Peyer's patch (tissue), 4 donors: ENCODE measurements around the gene PTPRB.

Experiments
- POLR2A ChIP-seq, 2 donors: fragments of 450-650 bp; IDR thresholded peaks; one replicate each; pipeline ENCODE4 v1.5.1; 2017; ENCODE audit warnings: antibody characterized with exemption in 2 of 2, mild to moderate bottlenecking in 2 of 2, moderate library complexity in 2 of 2
- TF ChIP-seq, protein P1 (sequence below), 6 experiments: fragments of 450-650 bp in 4 of 6; fragments of 200-600 bp in 2 of 6; sonication (generic) in 1 of 6; IDR thresholded peaks; one replicate each; pipeline ENCODE4 v1.5.1; 2017 to 2019; ENCODE audit warnings: antibody characterized with exemption in 6 of 6, mild to moderate bottlenecking in 3 of 6, moderate library complexity in 1 of 6

DNA sequence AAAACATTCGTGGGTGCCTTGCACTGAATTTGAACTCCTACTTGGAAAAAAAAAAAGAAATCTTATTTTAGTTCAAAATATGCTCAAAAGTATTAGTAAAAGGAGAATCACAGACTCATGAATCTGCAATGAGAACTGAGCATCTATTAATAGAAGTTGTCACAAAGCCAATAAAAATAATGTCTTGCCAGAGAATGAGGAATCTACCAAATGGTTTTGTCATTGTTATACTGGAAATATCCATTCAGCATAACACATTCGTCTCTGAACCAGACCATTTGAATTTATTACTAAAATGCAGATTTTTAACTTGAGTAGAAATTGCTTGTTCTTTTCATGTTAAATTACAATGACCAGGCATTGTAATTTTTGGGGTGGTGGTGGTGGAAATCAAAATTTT, 11.6 kb upstream of the PTPRB start:
- TF ChIP-seq, protein P1, sequence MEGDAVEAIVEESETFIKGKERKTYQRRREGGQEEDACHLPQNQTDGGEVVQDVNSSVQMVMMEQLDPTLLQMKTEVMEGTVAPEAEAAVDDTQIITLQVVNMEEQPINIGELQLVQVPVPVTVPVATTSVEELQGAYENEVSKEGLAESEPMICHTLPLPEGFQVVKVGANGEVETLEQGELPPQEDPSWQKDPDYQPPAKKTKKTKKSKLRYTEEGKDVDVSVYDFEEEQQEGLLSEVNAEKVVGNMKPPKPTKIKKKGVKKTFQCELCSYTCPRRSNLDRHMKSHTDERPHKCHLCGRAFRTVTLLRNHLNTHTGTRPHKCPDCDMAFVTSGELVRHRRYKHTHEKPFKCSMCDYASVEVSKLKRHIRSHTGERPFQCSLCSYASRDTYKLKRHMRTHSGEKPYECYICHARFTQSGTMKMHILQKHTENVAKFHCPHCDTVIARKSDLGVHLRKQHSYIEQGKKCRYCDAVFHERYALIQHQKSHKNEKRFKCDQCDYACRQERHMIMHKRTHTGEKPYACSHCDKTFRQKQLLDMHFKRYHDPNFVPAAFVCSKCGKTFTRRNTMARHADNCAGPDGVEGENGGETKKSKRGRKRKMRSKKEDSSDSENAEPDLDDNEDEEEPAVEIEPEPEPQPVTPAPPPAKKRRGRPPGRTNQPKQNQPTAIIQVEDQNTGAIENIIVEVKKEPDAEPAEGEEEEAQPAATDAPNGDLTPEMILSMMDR (IDR thresholded peaks at IDR 0.05) = no peak
- TF ChIP-seq POLR2A (IDR thresholded peaks at IDR 0.05) = no peak
